Parathyroid adenoma (tissue), 2 donors: ENCODE measurements around the gene PIEZO1.

Experiments used
- H2AFZ ChIP-seq: fragments of 300-600 bp; sonication (generic); one replicate; pipeline ENCODE4 v1.7.0; 2017; ENCODE audit warnings: antibody characterized with exemption, mild to moderate bottlenecking
- H3K27ac ChIP-seq: fragments of 300-600 bp; sonication (generic); one replicate; pipeline ENCODE4 v1.7.0; 2017
- H3K27me3 ChIP-seq: fragments of 300-600 bp; sonication (generic); one replicate; pipeline ENCODE4 v1.7.0; 2017; ENCODE audit warnings: low read length; ENCODE audit not compliant: control insufficient read depth, insufficient read depth
- H3K36me3 ChIP-seq: fragments of 300-600 bp; sonication (generic); one replicate; pipeline ENCODE4 v1.7.0; 2017; ENCODE audit warnings: low read length; ENCODE audit not compliant: control insufficient read depth, insufficient read depth
- H3K4me1 ChIP-seq: fragments of 300-600 bp; sonication (generic); one replicate; pipeline ENCODE4 v1.7.0; 2017; ENCODE audit warnings: control low read depth
- H3K4me2 ChIP-seq: fragments of 300-600 bp; sonication (generic); one replicate; pipeline ENCODE4 v1.7.0; 2017; ENCODE audit warnings: low read length
- H3K4me3 ChIP-seq: fragments of 300-600 bp; sonication (generic); one replicate; pipeline ENCODE4 v1.7.0; 2017; ENCODE audit warnings: low read depth, low read length
- H3K79me2 ChIP-seq: fragments of 300-600 bp; sonication (generic); one replicate; pipeline ENCODE4 v1.7.0; 2017; ENCODE audit warnings: control low read depth
- H3K9ac ChIP-seq: fragments of 300-600 bp; sonication (generic); one replicate; pipeline ENCODE4 v1.7.0; 2017; ENCODE audit warnings: mild to moderate bottlenecking
- H3K9me3 ChIP-seq: fragments of 300-600 bp; sonication (generic); one replicate; pipeline ENCODE4 v1.7.0; 2017; ENCODE audit warnings: low read length; ENCODE audit not compliant: control insufficient read depth
- CTCF ChIP-seq: fragments of 300-600 bp; sonication (generic); IDR thresholded peaks from one replicate; pipeline ENCODE4 v1.7.0; 2017; ENCODE audit warnings: antibody characterized with exemption, mild to moderate bottlenecking
- donor health status: primary hyperparathyroidism.

PIEZO1 gene

GRCh38 chr16:88699180-88699579, 85.8 kb downstream of the PIEZO1 start:
- Histone ChIP-seq H3K27me3 (no peaks in the 10 kb centered on the region), H3K79me2 (peaks cover 8% of the 10 kb centered on the region), H3K9me3 (no peaks in the 10 kb centered on the region), H3K36me3 (no peaks in the 10 kb centered on the region), H3K4me1 (no peaks in the 10 kb centered on the region), H3K9ac (no peak overlapping the region), H3K4me2 (no peak overlapping the region), H2AFZ (no peak overlapping the region), H3K4me3 (no peak overlapping the region), H3K27ac (no peak overlapping the region)
- no peak for TF ChIP-seq CTCF

DNA sequence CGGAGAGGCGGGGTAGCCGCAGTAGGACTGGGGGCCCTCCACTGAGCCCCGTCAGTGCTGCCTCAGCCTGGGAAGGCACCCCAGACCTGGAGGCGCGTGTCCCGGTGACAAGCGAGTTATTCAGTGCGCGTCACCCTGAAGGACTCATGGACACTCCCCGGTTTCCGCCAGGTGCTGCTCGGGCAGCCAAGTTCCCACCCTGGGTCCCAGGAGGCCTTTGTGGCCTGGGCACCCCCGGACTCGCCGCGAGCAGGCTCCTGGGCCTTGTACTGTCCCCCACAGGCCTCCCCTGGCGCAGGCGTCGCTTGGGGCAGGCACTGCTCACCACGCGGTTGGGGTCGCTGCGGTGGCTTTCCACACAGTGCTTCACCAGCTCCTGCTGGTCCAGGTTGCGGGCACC, 86.4 kb downstream of the PIEZO1 start:
- TF ChIP-seq CTCF: no peak
- no peak overlapping the region for H3K9ac ChIP-seq
- H3K4me1 ChIP-seq: no peaks in the 10 kb centered on the region
- no peak overlapping the region for H3K4me2 ChIP-seq
- H3K27me3 ChIP-seq: no peaks in the 10 kb centered on the region
- H3K36me3 ChIP-seq: no peaks in the 10 kb centered on the region
- H3K9me3 ChIP-seq: no peaks in the 10 kb centered on the region
- no peak overlapping the region for H3K27ac ChIP-seq
- no peak overlapping the region for H2AFZ ChIP-seq
- H3K4me3 ChIP-seq: no peak overlapping the region
- H3K79me2 ChIP-seq: peaks cover 3% of the 10 kb centered on the region

GRCh38 chr16:88697831-88698615, 87.0 kb downstream of the PIEZO1 start:
- no peaks in the 10 kb centered on the region for H3K36me3 ChIP-seq
- no peak overlapping the region for H3K4me2 ChIP-seq
- no peak overlapping the region for H2AFZ ChIP-seq
- no peak overlapping the region for H3K27ac ChIP-seq
- no peaks in the 10 kb centered on the region for H3K27me3 ChIP-seq
- no peaks in the 10 kb centered on the region for H3K9me3 ChIP-seq
- peak; percentile 47 for TF ChIP-seq CTCF
- no peaks in the 10 kb centered on the region for H3K4me1 ChIP-seq
- no peak overlapping the region for H3K9ac ChIP-seq
- peaks cover 3% of the 10 kb centered on the region for H3K79me2 ChIP-seq
- H3K4me3 ChIP-seq: no peak overlapping the region

DNA sequence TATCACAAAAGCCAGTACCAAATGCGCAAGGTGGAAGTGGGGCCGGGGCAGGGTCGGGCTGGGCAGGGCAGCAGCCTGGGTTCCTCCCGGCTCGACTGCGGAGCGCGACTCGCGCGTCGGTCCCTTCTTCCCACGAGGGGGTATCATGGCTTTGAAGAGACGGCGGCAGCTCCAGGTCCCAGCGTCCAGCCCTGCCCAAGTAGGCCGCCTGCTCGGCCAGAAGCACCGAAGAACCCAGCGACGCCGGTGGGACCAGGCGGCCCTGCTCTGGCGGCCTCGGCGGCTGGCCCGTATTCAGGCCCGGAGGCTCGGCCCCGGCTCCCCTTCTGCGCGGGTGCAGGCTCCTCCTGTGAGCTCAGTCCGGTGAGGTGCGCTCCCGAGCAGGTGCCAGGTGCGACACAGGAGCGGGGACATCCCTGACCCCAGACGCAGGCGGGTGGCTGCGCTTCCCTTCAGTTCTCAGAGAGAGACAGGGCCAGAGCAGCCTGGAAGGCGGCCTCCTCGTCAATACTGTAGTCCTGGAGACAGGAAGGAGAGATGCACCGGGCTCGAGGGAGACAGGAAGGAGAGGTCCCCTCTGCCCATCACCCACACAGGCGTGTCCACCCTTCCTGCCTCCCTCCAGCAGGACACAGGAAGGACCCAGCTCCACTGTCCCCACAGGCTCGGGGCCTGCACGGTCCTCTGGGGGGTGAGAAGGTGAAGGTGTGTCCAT, 87.7 kb downstream of the PIEZO1 start:
- H3K27ac ChIP-seq: no peak overlapping the region
- no peaks in the 10 kb centered on the region for H3K79me2 ChIP-seq
- H3K4me1 ChIP-seq: no peaks in the 10 kb centered on the region
- H3K9me3 ChIP-seq: no peaks in the 10 kb centered on the region
- H3K9ac ChIP-seq: no peak overlapping the region
- TF ChIP-seq CTCF: no peak
- H3K4me2 ChIP-seq: no peak overlapping the region
- no peaks in the 10 kb centered on the region for H3K36me3 ChIP-seq
- H3K4me3 ChIP-seq: no peak overlapping the region
- H2AFZ ChIP-seq: no peak overlapping the region
- no peaks in the 10 kb centered on the region for H3K27me3 ChIP-seq
